NT2/D1 (cell line): Measurements from ENCODE around the gene MAP2K2.

Source experiments
- YY1 ChIP-seq: IDR thresholded peaks from 2 replicates; pipeline ENCODE4 v1.6.1; 2011; ENCODE audit not compliant: insufficient read length, insufficient read depth
- ZNF274 ChIP-seq: IDR thresholded peaks from 2 replicates; pipeline ENCODE4 v1.6.1; 2011; ENCODE audit warnings: mild to moderate bottlenecking, low read depth, low read length

GRCh38 chr19:4080473-4080872 lies 43.4 kb downstream of the MAP2K2 start:
- TF ChIP-seq ZNF274 (no peak), YY1 (no peak)
